Mesendoderm (in vitro differentiated cells): Measurements from ENCODE around the gene GCM1.

ENCODE experiments used
- DNase-seq: peaks from one replicate; pipeline ENCODE4 v3.0.0; 2013
- H2AK5ac ChIP-seq: 2 replicates; pipeline ENCODE4 v1.6.1; 2013; ENCODE audit warnings: low read length, inconsistent platforms
- H2BK120ac ChIP-seq: 2 replicates; pipeline ENCODE4 v1.6.1; 2013; ENCODE audit warnings: low read depth, mild to moderate bottlenecking, low read length, moderate library complexity, mixed read lengths
- H2BK15ac ChIP-seq: replicated peaks from 2 replicates; pipeline ENCODE4 v1.6.1; 2013; ENCODE audit warnings: low read depth, mild to moderate bottlenecking, moderate library complexity
- H2BK5ac ChIP-seq: 2 replicates; pipeline ENCODE4 v1.6.1; 2013; ENCODE audit warnings: low read length, inconsistent platforms
- H3K18ac ChIP-seq: 2 replicates; pipeline ENCODE4 v1.6.1; 2013; ENCODE audit warnings: mild to moderate bottlenecking, low read length, mixed read lengths
- H3K23ac ChIP-seq: one replicate; pipeline ENCODE4 v1.6.1; 2013; ENCODE audit warnings: low read length
- H3K27ac ChIP-seq: 2 replicates; pipeline ENCODE4 v1.5.1; 2013; ENCODE audit warnings: low read depth, mild to moderate bottlenecking, inconsistent platforms, low read length, moderate library complexity
- H3K27me3 ChIP-seq: 2 replicates; pipeline ENCODE4 v1.6.1; 2013; ENCODE audit warnings: low read length, control low read depth, mild to moderate bottlenecking, inconsistent platforms; ENCODE audit not compliant: insufficient read depth, poor library complexity
- H3K36me3 ChIP-seq: 2 replicates; pipeline ENCODE4 v1.6.1; 2013; ENCODE audit warnings: low read length, inconsistent platforms; ENCODE audit not compliant: control insufficient read depth, insufficient read depth
- H3K4ac ChIP-seq: one replicate; pipeline ENCODE4 v1.6.1; 2013; ENCODE audit warnings: low read depth, mild to moderate bottlenecking, low read length, moderate library complexity
- H3K4me1 ChIP-seq: 2 replicates; pipeline ENCODE4 v1.6.1; 2013; ENCODE audit warnings: low read depth, low read length, inconsistent platforms; ENCODE audit not compliant: control insufficient read depth
- H3K4me2 ChIP-seq: 2 replicates; pipeline ENCODE4 v1.6.1; 2013; ENCODE audit warnings: low read length
- H3K4me3 ChIP-seq: 2 replicates; pipeline ENCODE4 v1.5.1; 2013; ENCODE audit warnings: mild to moderate bottlenecking, low read length
- H3K56ac ChIP-seq: one replicate; pipeline ENCODE4 v1.6.1; 2013; ENCODE audit warnings: low read length
- H3K79me1 ChIP-seq: 2 replicates; pipeline ENCODE4 v1.6.1; 2013; ENCODE audit warnings: low read length, inconsistent platforms
- H3K79me2 ChIP-seq: 2 replicates; pipeline ENCODE4 v1.6.1; 2013; ENCODE audit warnings: mild to moderate bottlenecking, low read length; ENCODE audit not compliant: control insufficient read depth, insufficient read depth
- H3K9ac ChIP-seq: 2 replicates; pipeline ENCODE4 v1.6.1; 2013; ENCODE audit warnings: low read length, inconsistent platforms
- H4K5ac ChIP-seq: one replicate; pipeline ENCODE4 v1.6.1; 2013; ENCODE audit warnings: low read length
- H4K8ac ChIP-seq: one replicate; pipeline ENCODE4 v1.6.1; 2013; ENCODE audit warnings: low read depth, mild to moderate bottlenecking, control low read depth, low read length, moderate library complexity
- WGBS: extraction: QIAGEN DNeasy Blood & Tissue Kit; methylation state at CpG from one replicate; pipeline ENCODE4 v1.1.7; 2013; ENCODE audit warnings: low lambda C conversion rate, missing lambda C conversion rate; ENCODE audit not compliant: insufficient coverage; ENCODE audit errors: extremely low coverage; 5-methylcytosine and 5-hydroxymethylcytosine counted together

The GCM1 gene

GRCh38 chr6:53180678-53181077 lies 32.0 kb upstream of the GCM1 start:
- Histone ChIP-seq H4K8ac (no peak overlapping the region), H3K27me3 (no peaks in the 10 kb centered on the region), H4K5ac (no peak overlapping the region), H3K23ac (no peak overlapping the region), H2BK15ac (no peak overlapping the region), H3K9ac (no peak overlapping the region), H2BK120ac (no peak overlapping the region), H3K4me2 (no peak overlapping the region), H3K79me2 (no peaks in the 10 kb centered on the region), H2BK5ac (no peak overlapping the region), H3K27ac (no peak overlapping the region), H3K18ac (no peak overlapping the region), H3K79me1 (no peaks in the 10 kb centered on the region), H3K36me3 (no peaks in the 10 kb centered on the region), H3K4ac (no peak overlapping the region), H3K4me3 (no peak overlapping the region), H3K4me1 (no peaks in the 10 kb centered on the region), H2AK5ac (no peak overlapping the region), H3K56ac (no peak overlapping the region)
- DNase-seq: no peak
- WGBS: no CpG with 5 or more reads among the region's 5 CpGs

- DNase-seq: no peak
- no peak overlapping the region for H2BK5ac ChIP-seq
- no peak overlapping the region for H3K4me3 ChIP-seq
- no peak overlapping the region for H3K4me2 ChIP-seq
- H3K4ac ChIP-seq: no peak overlapping the region
- H3K18ac ChIP-seq: no peak overlapping the region
- no peaks in the 10 kb centered on the region for H3K79me1 ChIP-seq
- no peak overlapping the region for H2AK5ac ChIP-seq
- H3K36me3 ChIP-seq: no peaks in the 10 kb centered on the region
- no peak overlapping the region for H2BK120ac ChIP-seq
- H3K56ac ChIP-seq: no peak overlapping the region
- no peaks in the 10 kb centered on the region for H3K79me2 ChIP-seq
- WGBS: no CpG with 5 or more reads among the region's 8 CpGs
- no peak overlapping the region for H4K8ac ChIP-seq
- no peak overlapping the region for H3K27ac ChIP-seq
- no peak overlapping the region for H2BK15ac ChIP-seq
- H4K5ac ChIP-seq: no peak overlapping the region
- H3K4me1 ChIP-seq: no peaks in the 10 kb centered on the region
- no peaks in the 10 kb centered on the region for H3K27me3 ChIP-seq
- no peak overlapping the region for H3K23ac ChIP-seq
- H3K9ac ChIP-seq: no peak overlapping the region
Observed at GRCh38 chr6:53179961-53180651, 31.5 kb upstream of the GCM1 start.

- WGBS: no CpG with 5 or more reads among the region's 1 CpG
- H3K4me2 ChIP-seq: no peak overlapping the region
- no peak for DNase-seq
- no peak overlapping the region for H2BK120ac ChIP-seq
- no peak overlapping the region for H2AK5ac ChIP-seq
- H2BK15ac ChIP-seq: no peak overlapping the region
- H3K79me2 ChIP-seq: no peaks in the 10 kb centered on the region
- H2BK5ac ChIP-seq: no peak overlapping the region
- H3K4me3 ChIP-seq: no peak overlapping the region
- H4K8ac ChIP-seq: no peak overlapping the region
- no peak overlapping the region for H3K9ac ChIP-seq
- H3K36me3 ChIP-seq: no peaks in the 10 kb centered on the region
- no peak overlapping the region for H3K23ac ChIP-seq
- H3K27me3 ChIP-seq: no peaks in the 10 kb centered on the region
- H3K4ac ChIP-seq: no peak overlapping the region
- no peaks in the 10 kb centered on the region for H3K4me1 ChIP-seq
- no peak overlapping the region for H3K56ac ChIP-seq
- H4K5ac ChIP-seq: no peak overlapping the region
- no peaks in the 10 kb centered on the region for H3K79me1 ChIP-seq
- H3K18ac ChIP-seq: no peak overlapping the region
- no peak overlapping the region for H3K27ac ChIP-seq
Observed at GRCh38 chr6:53178837-53179432, 30.3 kb upstream of the GCM1 start.

- no peak overlapping the region for H2BK15ac ChIP-seq
- H3K9ac ChIP-seq: no peak overlapping the region
- no peak overlapping the region for H4K8ac ChIP-seq
- no peaks in the 10 kb centered on the region for H3K27me3 ChIP-seq
- H3K4me3 ChIP-seq: no peak overlapping the region
- H3K4ac ChIP-seq: no peak overlapping the region
- no peak overlapping the region for H4K5ac ChIP-seq
- no peaks in the 10 kb centered on the region for H3K4me1 ChIP-seq
- no peak for DNase-seq
- H3K4me2 ChIP-seq: no peak overlapping the region
- no peak overlapping the region for H3K23ac ChIP-seq
- H2AK5ac ChIP-seq: no peak overlapping the region
- no peak overlapping the region for H2BK120ac ChIP-seq
- no peaks in the 10 kb centered on the region for H3K79me1 ChIP-seq
- H3K18ac ChIP-seq: no peak overlapping the region
- no peaks in the 10 kb centered on the region for H3K79me2 ChIP-seq
- H3K27ac ChIP-seq: no peak overlapping the region
- no peak overlapping the region for H3K56ac ChIP-seq
- H3K36me3 ChIP-seq: no peaks in the 10 kb centered on the region
- no peak overlapping the region for H2BK5ac ChIP-seq
- no CpG with 5 or more reads among the region's 2 CpGs for WGBS
Observed at GRCh38 chr6:53175027-53175426, 26.4 kb upstream of the GCM1 start.

DNA sequence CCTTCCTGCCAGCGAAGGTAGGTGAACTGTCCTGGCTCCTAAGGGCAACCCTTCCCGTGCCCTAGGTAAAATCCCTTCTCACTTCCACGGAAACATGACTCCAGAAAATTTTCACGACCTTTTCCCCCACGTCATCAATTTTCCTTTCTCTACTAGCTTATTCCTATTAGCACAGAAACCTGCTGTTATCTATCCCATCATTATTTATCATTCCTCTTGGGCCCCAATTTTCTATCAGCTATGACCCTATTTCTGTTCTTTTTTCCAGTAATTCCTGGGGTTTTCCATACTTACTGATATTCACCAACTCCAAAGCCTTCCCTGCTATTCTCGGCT lies 23.8 kb upstream of the GCM1 start:
- H3K79me1 ChIP-seq: no peaks in the 10 kb centered on the region
- no peak overlapping the region for H4K8ac ChIP-seq
- H2AK5ac ChIP-seq: no peak overlapping the region
- no peaks in the 10 kb centered on the region for H3K27me3 ChIP-seq
- H4K5ac ChIP-seq: no peak overlapping the region
- no peak overlapping the region for H3K56ac ChIP-seq
- H3K79me2 ChIP-seq: no peaks in the 10 kb centered on the region
- 100% methylated on average over 2 of the region's 6 CpGs for WGBS
- H3K36me3 ChIP-seq: no peaks in the 10 kb centered on the region
- H3K4me2 ChIP-seq: no peak overlapping the region
- H2BK15ac ChIP-seq: no peak overlapping the region
- H2BK120ac ChIP-seq: no peak overlapping the region
- no peaks in the 10 kb centered on the region for H3K4me1 ChIP-seq
- H3K18ac ChIP-seq: no peak overlapping the region
- H3K23ac ChIP-seq: no peak overlapping the region
- H3K27ac ChIP-seq: no peak overlapping the region
- no peak overlapping the region for H2BK5ac ChIP-seq
- H3K4ac ChIP-seq: no peak overlapping the region
- H3K4me3 ChIP-seq: no peak overlapping the region
- H3K9ac ChIP-seq: no peak overlapping the region
- no peak for DNase-seq
